GM23248 (cell line): ENCODE measurements around the gene ZDHHC9. TPM values are rescaled to one million over a fixed set of nuclear protein-coding genes. Genes with fewer than 3 reads are reported as not detected.

ENCODE experiments used
- DNase-seq: peaks from one replicate; pipeline ENCODE4 v3.0.0-alpha.2; 2015
- H2AFZ ChIP-seq: fragments of 200-600 bp; sonication (generic); 2 replicates; pipeline ENCODE4 v1.6.1; 2016; ENCODE audit warnings: antibody characterized with exemption
- H3F3A ChIP-seq: fragments of 200-600 bp; sonication (generic); 2 replicates; pipeline ENCODE4 v1.6.1; 2016; ENCODE audit warnings: mild to moderate bottlenecking, antibody characterized with exemption, mixed run types; ENCODE audit not compliant: insufficient read depth
- H3K27ac ChIP-seq: fragments of 200-600 bp; sonication (generic); 2 replicates; pipeline ENCODE4 v1.5.1; 2016; ENCODE audit warnings: mild to moderate bottlenecking
- H3K27me3 ChIP-seq: fragments of 200-600 bp; sonication (generic); replicated peaks from 2 replicates; pipeline ENCODE4 v1.6.1; 2016; ENCODE audit warnings: mild to moderate bottlenecking; ENCODE audit not compliant: insufficient read depth
- H3K36me3 ChIP-seq: fragments of 200-600 bp; sonication (generic); 2 replicates; pipeline ENCODE4 v1.6.1; 2016; ENCODE audit warnings: low read depth, mild to moderate bottlenecking
- H3K4me1 ChIP-seq: fragments of 200-600 bp; sonication (generic); 2 replicates; pipeline ENCODE4 v1.6.1; 2016; ENCODE audit warnings: mild to moderate bottlenecking; ENCODE audit not compliant: insufficient read depth
- H3K4me2 ChIP-seq: fragments of 200-600 bp; sonication (generic); one replicate; pipeline ENCODE4 v1.6.1; 2016; ENCODE audit warnings: mild to moderate bottlenecking; ENCODE audit not compliant: unreplicated experiment
- H3K4me3 ChIP-seq: fragments of 200-600 bp; sonication (generic); 2 replicates; pipeline ENCODE4 v1.5.1; 2016; ENCODE audit warnings: mild to moderate bottlenecking
- H3K79me2 ChIP-seq: fragments of 200-600 bp; sonication (generic); 2 replicates; pipeline ENCODE4 v1.6.1; 2016; ENCODE audit warnings: mild to moderate bottlenecking; ENCODE audit not compliant: insufficient read depth
- H3K9ac ChIP-seq: fragments of 200-600 bp; sonication (generic); 2 replicates; pipeline ENCODE4 v1.6.1; 2016; ENCODE audit warnings: mild to moderate bottlenecking
- H3K9me2 ChIP-seq: fragments of 200-600 bp; sonication (generic); 2 replicates; pipeline ENCODE4 v1.6.1; 2016; ENCODE audit warnings: mixed run types, mild to moderate bottlenecking, moderate library complexity; ENCODE audit not compliant: insufficient read depth
- H3K9me3 ChIP-seq: fragments of 200-600 bp; sonication (generic); one replicate; pipeline ENCODE4 v1.6.1; 2017; ENCODE audit warnings: low read depth
- H4K20me1 ChIP-seq: fragments of 200-600 bp; sonication (generic); 2 replicates; pipeline ENCODE4 v1.6.0; 2016; ENCODE audit not compliant: insufficient read depth
- EZH2 ChIP-seq: fragments of 200-600 bp; sonication (generic); IDR thresholded peaks from 2 replicates; pipeline ENCODE4 v1.6.1; 2018; ENCODE audit warnings: antibody characterized with exemption, mild to moderate bottlenecking; ENCODE audit not compliant: insufficient read depth, poor library complexity, severe bottlenecking
- EZH2phosphoT487 ChIP-seq: fragments of 200-600 bp; sonication (generic); IDR thresholded peaks from 2 replicates; pipeline ENCODE4 v1.6.1; 2018; ENCODE audit warnings: antibody characterized with exemption, moderate library complexity, mild to moderate bottlenecking, low read depth; ENCODE audit not compliant: insufficient read depth
- WGBS, 2 experiments: methylation state at CpG; one replicate each; pipeline ENCODE4 v1.1.6; 2015 to 2017; ENCODE audit warnings: low lambda C conversion rate in 2 of 2, low coverage in 1 of 2; ENCODE audit errors: missing lambda C conversion rate in 2 of 2; 5-methylcytosine and 5-hydroxymethylcytosine counted together
- in situ Hi-C: fragments of 300-500 bp; cut with MboI; formaldehyde crosslinking; loops from 2 replicates; pipeline ENCODE4 v1.15.0; 2020
- polyA plus RNA-seq: library from polyadenylated mRNA; unstranded; fragments of >200 nt; fragmentation: Nextera tagmentation; extraction: Ambion mirVana; gene quantifications from 2 replicates; pipeline ENCODE4 v1.2.1, GENCODE V29; 2016
- total RNA-seq: library from RNA; depleted of rRNA; stranded (reverse); fragments of >200 nt; shearing (Covaris generic); gene quantifications from 2 replicates; pipeline ENCODE4 v1.2.3, GENCODE V29; 2014

The ZDHHC9 gene
- total and polyA plus RNA-seq, 2 experiments from 2014 or later: 27.5 to 54.4 TPM

GRCh38 chrX:129773649-129774458, 69.8 kb downstream of the ZDHHC9 start:
- in situ Hi-C loops: no loop called here
- no peak overlapping the region for H3K4me3 ChIP-seq

DNA sequence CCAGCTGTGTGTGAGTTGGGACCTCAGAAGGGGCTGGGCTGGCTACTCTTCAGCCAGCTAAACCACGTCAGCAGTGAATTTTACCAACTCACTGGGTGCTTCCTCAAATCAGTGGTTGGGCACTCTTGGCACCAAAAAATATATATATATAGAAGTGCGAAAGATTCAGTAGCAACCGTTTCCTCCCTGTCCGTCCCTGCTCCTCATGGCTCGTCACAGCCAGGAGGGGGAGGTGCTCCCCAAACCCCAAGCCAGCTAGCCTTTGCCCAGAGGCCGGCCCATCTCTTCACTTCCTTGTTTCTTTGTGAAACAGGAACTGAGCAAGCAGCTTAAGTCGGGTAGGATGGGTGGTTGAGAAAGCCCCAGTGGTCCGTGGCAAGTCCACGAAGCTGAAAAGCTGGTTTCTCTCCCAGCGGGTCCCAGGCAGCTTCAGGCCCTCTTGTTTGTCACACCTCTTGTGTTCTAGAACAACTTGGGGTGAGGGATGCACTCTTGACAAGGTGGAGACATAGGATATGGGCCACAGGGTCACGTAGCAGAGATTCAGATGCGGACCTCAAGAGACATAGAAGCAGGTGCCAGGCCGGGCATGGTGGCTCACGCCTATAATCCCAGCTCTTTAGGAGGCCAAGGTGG, 70.8 kb downstream of the ZDHHC9 start:
- Histone ChIP-seq H3K27ac (no peak overlapping the region), H3K4me3 (no peak overlapping the region), H2AFZ (no peak overlapping the region), H3F3A (no peaks in the 10 kb centered on the region), H3K9me3 (no peaks in the 10 kb centered on the region), H3K4me1 (no peaks in the 10 kb centered on the region), H3K36me3 (no peaks in the 10 kb centered on the region), H3K27me3 (no peaks in the 10 kb centered on the region), H3K79me2 (no peaks in the 10 kb centered on the region), H3K9ac (no peak overlapping the region), H3K4me2 (no peak overlapping the region), H3K9me2 (no peaks in the 10 kb centered on the region), H4K20me1 (no peaks in the 10 kb centered on the region)
- WGBS, 2 experiments: 63 to 67% methylated on average over 13 to 14 of the region's 14 CpGs
- DNase-seq: no peak
- in situ Hi-C loops: no loop called here
- TF ChIP-seq EZH2 (no peak), EZH2phosphoT487 (no peak)

More at GRCh38 chrX:129773649-129774458, 69.8 kb downstream of the ZDHHC9 start:
- Histone ChIP-seq H3K4me1 (no peaks in the 10 kb centered on the region), H3K4me2 (no peak overlapping the region), H4K20me1 (no peaks in the 10 kb centered on the region), H3K9me2 (no peaks in the 10 kb centered on the region), H3K36me3 (no peaks in the 10 kb centered on the region), H3K79me2 (no peaks in the 10 kb centered on the region), H3K9me3 (no peaks in the 10 kb centered on the region), H3K27ac (no peak overlapping the region), H3K27me3 (no peaks in the 10 kb centered on the region), H3F3A (no peaks in the 10 kb centered on the region), H3K9ac (no peak overlapping the region), H2AFZ (no peak overlapping the region)
- WGBS, 2 experiments: 78 to 84% methylated on average over 4 of the region's 4 CpGs
- TF ChIP-seq EZH2 (no peak), EZH2phosphoT487 (no peak)
- no peak for DNase-seq

- Histone ChIP-seq H3K79me2 (no peaks in the 10 kb centered on the region), H3K27ac (no peak overlapping the region), H3F3A (no peaks in the 10 kb centered on the region), H3K9me2 (no peaks in the 10 kb centered on the region), H3K27me3 (no peaks in the 10 kb centered on the region), H3K9me3 (no peaks in the 10 kb centered on the region), H3K9ac (no peak overlapping the region), H4K20me1 (no peaks in the 10 kb centered on the region), H3K4me3 (no peak overlapping the region), H3K4me2 (no peak overlapping the region), H3K36me3 (no peaks in the 10 kb centered on the region), H3K4me1 (no peaks in the 10 kb centered on the region), H2AFZ (no peak overlapping the region)
- DNase-seq: no peak
- 39 to 46% methylated on average over 9 to 14 of the region's 14 CpGs for WGBS, 2 experiments
- in situ Hi-C loops: no loop called here
- TF ChIP-seq EZH2 (no peak), EZH2phosphoT487 (no peak)
These were observed 72.3 kb downstream of the ZDHHC9 start for GRCh38 chrX:129771266-129771995.

DNA sequence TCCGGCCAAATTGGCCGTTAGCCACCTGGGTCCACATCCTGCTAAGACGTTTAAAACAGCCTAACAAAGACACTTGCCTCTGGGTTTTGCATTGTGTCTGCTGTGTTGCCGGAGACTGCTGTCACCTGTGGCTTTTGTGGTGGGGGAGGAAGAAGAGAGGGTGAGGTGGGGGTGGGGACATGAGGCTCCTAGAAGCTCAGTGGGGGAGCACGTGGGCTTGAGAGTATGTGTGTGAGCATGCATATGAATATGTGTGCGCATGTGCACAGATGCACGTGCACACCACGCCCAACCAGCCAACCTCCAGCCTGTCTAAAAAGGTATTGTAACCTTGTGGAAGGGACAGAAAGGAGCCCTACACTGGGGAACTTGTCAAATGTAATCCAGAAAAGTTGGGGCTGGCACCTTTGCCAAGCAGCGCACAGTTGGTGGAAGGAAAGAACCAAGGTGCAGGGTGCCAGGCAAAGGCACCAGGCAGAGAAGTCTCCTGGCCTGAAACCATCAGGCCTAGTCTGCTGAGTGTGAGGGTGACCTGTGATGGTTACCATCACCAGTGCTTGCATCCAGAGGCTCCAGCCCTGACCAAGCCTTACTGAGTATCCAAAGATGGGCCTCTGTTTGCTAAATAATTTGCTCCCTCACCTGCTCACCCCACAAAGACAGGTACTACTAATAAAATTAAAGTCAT, 74.1 kb downstream of the ZDHHC9 start:
- H3K4me2 ChIP-seq: no peak overlapping the region
- no peaks in the 10 kb centered on the region for H3K9me3 ChIP-seq
- no peak overlapping the region for H3K9ac ChIP-seq
- no peak overlapping the region for H3K27ac ChIP-seq
- in situ Hi-C loops: no loop called here
- H3K4me3 ChIP-seq: no peak overlapping the region
- H3K79me2 ChIP-seq: no peaks in the 10 kb centered on the region
- TF ChIP-seq EZH2phosphoT487 (no peak), EZH2 (no peak)
- DNase-seq: no peak
- H3K27me3 ChIP-seq: no peaks in the 10 kb centered on the region
- WGBS, 2 experiments: 50 to 63% methylated on average over 4 to 9 of the region's 9 CpGs
- no peaks in the 10 kb centered on the region for H3F3A ChIP-seq
- no peaks in the 10 kb centered on the region for H3K36me3 ChIP-seq
- H4K20me1 ChIP-seq: no peaks in the 10 kb centered on the region
- no peaks in the 10 kb centered on the region for H3K9me2 ChIP-seq
- no peak overlapping the region for H2AFZ ChIP-seq
- H3K4me1 ChIP-seq: no peaks in the 10 kb centered on the region
